Keratinocyte (primary cell): ENCODE results near the gene SFXN1. TPM values are rescaled to one million over a fixed set of nuclear protein-coding genes. Genes with fewer than 3 reads are reported as not detected.

Experiments used
- DNase-seq: peaks from one replicate; pipeline ENCODE4 v3.0.0-alpha.2; 2011; ENCODE audit warnings: low read depth, missing footprints, low spot score
- FAIRE-seq: peaks from 2 replicates; lab custom pipeline; 2011; peaks lifted over from hg19 to GRCh38; lab: Jason Lieb, UNC
- H2AFZ ChIP-seq: 2 replicates; pipeline ENCODE4 v1.6.0; 2012; ENCODE audit warnings: low read length, control low read depth, inconsistent platforms; ENCODE audit not compliant: control insufficient read depth
- H3K27ac ChIP-seq: 2 replicates; pipeline ENCODE4 v1.5.1; 2011; ENCODE audit warnings: low read length; ENCODE audit not compliant: control insufficient read depth, insufficient read depth
- H3K27me3 ChIP-seq: 3 replicates; pipeline ENCODE4 v1.6.0; 2011; ENCODE audit warnings: low read length; ENCODE audit not compliant: control insufficient read depth, insufficient read depth; ENCODE audit errors: extremely low read depth
- H3K36me3 ChIP-seq, 2 experiments: 2 replicates in 1 of 2; 3 replicates in 1 of 2; pipeline ENCODE4 v1.5.1; 2011; ENCODE audit warnings: low read length in 2 of 2, mild to moderate bottlenecking in 1 of 2; ENCODE audit not compliant: control insufficient read depth in 2 of 2, insufficient read depth in 2 of 2; ENCODE audit errors: extremely low read depth in 1 of 2
- H3K4me1 ChIP-seq: 3 replicates; pipeline ENCODE4 v1.5.1; 2011; ENCODE audit warnings: low read length; ENCODE audit not compliant: control insufficient read depth, insufficient read depth; ENCODE audit errors: extremely low read depth
- H3K4me2 ChIP-seq: 3 replicates; pipeline ENCODE4 v1.6.0; 2011; ENCODE audit warnings: low read depth, low read length; ENCODE audit not compliant: control insufficient read depth, insufficient read depth; ENCODE audit errors: extremely low read depth
- H3K4me3 ChIP-seq, 3 experiments: fragments of 200-600 bp in 1 of 3; sonication (generic) in 1 of 3; 2 replicates in 2 of 3; 3 replicates in 1 of 3; pipeline ENCODE4 v1.5.1; 2011 to 2016; ENCODE audit warnings: low read length in 3 of 3, mild to moderate bottlenecking in 3 of 3, control low read depth in 2 of 3, inconsistent platforms in 1 of 3, low read depth in 1 of 3, mixed read lengths in 1 of 3, mixed run types in 1 of 3, moderate library complexity in 1 of 3; ENCODE audit not compliant: control insufficient read depth in 2 of 3, insufficient read depth in 2 of 3; ENCODE audit errors: extremely low read depth in 1 of 3
- H3K79me2 ChIP-seq: 2 replicates; pipeline ENCODE4 v1.6.0; 2012; ENCODE audit warnings: low read length; ENCODE audit not compliant: control insufficient read depth, insufficient read depth
- H3K9ac ChIP-seq: 3 replicates; pipeline ENCODE4 v1.6.0; 2011; ENCODE audit warnings: low read length; ENCODE audit not compliant: control insufficient read depth, insufficient read depth; ENCODE audit errors: extremely low read depth
- H3K9me1 ChIP-seq: 3 replicates; pipeline ENCODE4 v1.6.0; 2011; ENCODE audit warnings: low read length; ENCODE audit not compliant: control insufficient read depth, insufficient read depth; ENCODE audit errors: extremely low read depth
- H3K9me3 ChIP-seq: 2 replicates; pipeline ENCODE4 v1.5.1; 2012; ENCODE audit warnings: low read depth, low read length; ENCODE audit not compliant: control insufficient read depth
- H4K20me1 ChIP-seq: 3 replicates; pipeline ENCODE4 v1.6.0; 2011; ENCODE audit warnings: low read length; ENCODE audit not compliant: control insufficient read depth, insufficient read depth; ENCODE audit errors: extremely low read depth
- EZH2 ChIP-seq: IDR thresholded peaks from one replicate; pipeline ENCODE4 v1.6.1; 2012; ENCODE audit warnings: inconsistent platforms, mild to moderate bottlenecking, low read length, moderate library complexity
- dilution Hi-C: fragments of 300-500 bp; cut with MboI; formaldehyde crosslinking; loops from one replicate; pipeline ENCODE4 v1.7.0; 2020; ENCODE audit warnings: low sequenced_read_pairs; ENCODE audit not compliant: extremely low pct_ligation_motif_present
- polyA plus RNA-seq, 5 experiments: library from polyadenylated mRNA; depleted of rRNA in 3 of 5; stranded (reverse) in 3 of 5; stranded (forward) in 1 of 5; unstranded in 1 of 5; fragments of >200 nt; gene quantifications; 1 replicate in 1 of 5; 2 replicates in 3 of 5; 3 replicates in 1 of 5; pipeline versions ENCODE4 v1.2.1 to v1.2.3, GENCODE V29; 2011 to 2012; ENCODE audit warnings: missing spikeins in 2 of 5, low read depth in 1 of 5, low replicate concordance in 1 of 5
- TF ChIP-seq, protein P1 (sequence below), 3 experiments: IDR thresholded peaks in 1 of 3; conservative IDR thresholded peaks in 1 of 3; optimal IDR thresholded peaks in 1 of 3; 2 replicates in 2 of 3; 3 replicates in 1 of 3; pipeline versions ENCODE3 to v1.5.1; 2011; ENCODE audit warnings: low read length in 3 of 3, mild to moderate bottlenecking in 3 of 3, moderate library complexity in 2 of 3, control low read depth in 1 of 3, inconsistent platforms in 1 of 3; ENCODE audit not compliant: insufficient read depth in 2 of 3; ENCODE audit errors: extremely low read depth in 1 of 3

Gene SFXN1
- polyA plus RNA-seq, 1 donor (not counting 4 experiments of a cell fraction or from before 2014, with no cell fraction given), result 80.8 TPM

DNA sequence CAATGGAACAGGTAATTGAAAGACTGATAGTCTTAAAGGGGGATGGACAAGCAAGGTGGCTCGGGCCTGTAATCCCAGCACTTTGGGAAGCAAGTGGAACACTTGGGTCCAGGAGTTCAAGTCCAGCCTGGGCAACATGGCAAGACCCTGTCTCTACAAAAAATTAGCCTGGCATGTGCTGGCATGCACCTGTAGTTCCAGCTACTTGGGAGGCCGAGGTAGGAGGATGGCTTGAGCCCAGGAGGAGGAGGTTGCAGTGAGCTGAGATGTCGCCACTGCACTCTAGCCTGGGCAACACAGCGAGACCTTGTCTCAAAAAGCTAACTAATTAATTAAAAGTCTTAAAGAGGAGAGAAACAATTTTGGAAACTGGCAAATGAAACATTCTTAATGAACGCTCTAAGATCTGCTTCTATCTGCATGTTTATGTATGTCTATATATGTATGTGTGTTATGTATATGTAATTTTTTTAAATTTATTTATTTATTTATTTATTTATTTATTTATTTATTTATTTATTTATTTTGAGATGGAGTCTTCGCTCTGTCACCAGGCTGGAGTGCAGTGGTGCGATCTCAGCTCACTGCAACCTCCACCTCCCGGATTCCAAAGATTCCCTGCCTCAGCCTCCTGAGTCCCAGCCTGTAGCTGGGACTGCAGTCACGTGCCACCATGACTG is 80.6 kb downstream of the SFXN1 start:
- H3K4me2 ChIP-seq, result no peak overlapping the region
- no peaks in the 10 kb centered on the region for H4K20me1 ChIP-seq
- no peaks in the 10 kb centered on the region for H3K9me3 ChIP-seq
- H3K9me1 ChIP-seq, result no peaks in the 10 kb centered on the region
- no peak overlapping the region for H3K9ac ChIP-seq
- H3K79me2 ChIP-seq, result no peaks in the 10 kb centered on the region
- no peaks in the 10 kb centered on the region for H3K4me1 ChIP-seq
- H2AFZ ChIP-seq, result no peak overlapping the region
- dilution Hi-C loops, result no loop called here
- no peak overlapping the region for H3K4me3 ChIP-seq
- DNase-seq (no peak), FAIRE-seq (no peak)
- no peaks in the 10 kb centered on the region for H3K27me3 ChIP-seq
- no peaks in the 10 kb centered on the region for H3K36me3 ChIP-seq
- TF ChIP-seq EZH2, result no peak
- TF ChIP-seq, protein P1, sequence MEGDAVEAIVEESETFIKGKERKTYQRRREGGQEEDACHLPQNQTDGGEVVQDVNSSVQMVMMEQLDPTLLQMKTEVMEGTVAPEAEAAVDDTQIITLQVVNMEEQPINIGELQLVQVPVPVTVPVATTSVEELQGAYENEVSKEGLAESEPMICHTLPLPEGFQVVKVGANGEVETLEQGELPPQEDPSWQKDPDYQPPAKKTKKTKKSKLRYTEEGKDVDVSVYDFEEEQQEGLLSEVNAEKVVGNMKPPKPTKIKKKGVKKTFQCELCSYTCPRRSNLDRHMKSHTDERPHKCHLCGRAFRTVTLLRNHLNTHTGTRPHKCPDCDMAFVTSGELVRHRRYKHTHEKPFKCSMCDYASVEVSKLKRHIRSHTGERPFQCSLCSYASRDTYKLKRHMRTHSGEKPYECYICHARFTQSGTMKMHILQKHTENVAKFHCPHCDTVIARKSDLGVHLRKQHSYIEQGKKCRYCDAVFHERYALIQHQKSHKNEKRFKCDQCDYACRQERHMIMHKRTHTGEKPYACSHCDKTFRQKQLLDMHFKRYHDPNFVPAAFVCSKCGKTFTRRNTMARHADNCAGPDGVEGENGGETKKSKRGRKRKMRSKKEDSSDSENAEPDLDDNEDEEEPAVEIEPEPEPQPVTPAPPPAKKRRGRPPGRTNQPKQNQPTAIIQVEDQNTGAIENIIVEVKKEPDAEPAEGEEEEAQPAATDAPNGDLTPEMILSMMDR (optimal IDR thresholded peaks at IDR 0.05 in 1 of 3, IDR thresholded peaks at IDR 0.05 in 1 of 3, conservative IDR thresholded peaks at IDR 0.05 in 1 of 3; ENCODE audit: extremely low read depth in 1 of 3, insufficient read depth in 2 of 3, low read length in 3 of 3), result no peak
- no peak overlapping the region for H3K27ac ChIP-seq

- no peaks in the 10 kb centered on the region for H3K27me3 ChIP-seq
- no peak overlapping the region for H3K9ac ChIP-seq
- dilution Hi-C loops, result no loop called here
- H3K4me1 ChIP-seq, result no peaks in the 10 kb centered on the region
- no peak overlapping the region for H3K4me2 ChIP-seq
- FAIRE-seq, result no peak
- no peak for DNase-seq
- H3K79me2 ChIP-seq, result no peaks in the 10 kb centered on the region
- H3K9me3 ChIP-seq, result no peaks in the 10 kb centered on the region
- H2AFZ ChIP-seq, result no peak overlapping the region
- H3K27ac ChIP-seq, result no peak overlapping the region
- no peaks in the 10 kb centered on the region for H3K9me1 ChIP-seq
- no peak overlapping the region for H3K4me3 ChIP-seq
- TF ChIP-seq EZH2, result no peak
- TF ChIP-seq, protein P1 (optimal IDR thresholded peaks at IDR 0.05 in 1 of 3, IDR thresholded peaks at IDR 0.05 in 1 of 3, conservative IDR thresholded peaks at IDR 0.05 in 1 of 3; ENCODE audit: extremely low read depth in 1 of 3, insufficient read depth in 2 of 3, low read length in 3 of 3), result no peak
- no peaks in the 10 kb centered on the region for H3K36me3 ChIP-seq
- no peaks in the 10 kb centered on the region for H4K20me1 ChIP-seq
These were observed 81.7 kb downstream of the SFXN1 start for GRCh38 chr5:175560011-175560410.
